WI38 (cell line): ENCODE results near the gene TEX11.
"Not testable (repeated sequence)": the region's sequence is repeated elsewhere in the genome, so short reads cannot be mapped to it uniquely, and the experiment has no call there.

Experiments
- H3K4me3 ChIP-seq: 2 replicates; pipeline ENCODE4 v1.5.1; 2011; ENCODE audit warnings: low read depth, mild to moderate bottlenecking, control low read depth, low read length
- TF ChIP-seq, protein P1 (sequence below): IDR thresholded peaks from 2 replicates; pipeline ENCODE4 v1.5.1; 2012; ENCODE audit warnings: low read depth, mild to moderate bottlenecking, control low read depth, low read length

Gene TEX11

DNA sequence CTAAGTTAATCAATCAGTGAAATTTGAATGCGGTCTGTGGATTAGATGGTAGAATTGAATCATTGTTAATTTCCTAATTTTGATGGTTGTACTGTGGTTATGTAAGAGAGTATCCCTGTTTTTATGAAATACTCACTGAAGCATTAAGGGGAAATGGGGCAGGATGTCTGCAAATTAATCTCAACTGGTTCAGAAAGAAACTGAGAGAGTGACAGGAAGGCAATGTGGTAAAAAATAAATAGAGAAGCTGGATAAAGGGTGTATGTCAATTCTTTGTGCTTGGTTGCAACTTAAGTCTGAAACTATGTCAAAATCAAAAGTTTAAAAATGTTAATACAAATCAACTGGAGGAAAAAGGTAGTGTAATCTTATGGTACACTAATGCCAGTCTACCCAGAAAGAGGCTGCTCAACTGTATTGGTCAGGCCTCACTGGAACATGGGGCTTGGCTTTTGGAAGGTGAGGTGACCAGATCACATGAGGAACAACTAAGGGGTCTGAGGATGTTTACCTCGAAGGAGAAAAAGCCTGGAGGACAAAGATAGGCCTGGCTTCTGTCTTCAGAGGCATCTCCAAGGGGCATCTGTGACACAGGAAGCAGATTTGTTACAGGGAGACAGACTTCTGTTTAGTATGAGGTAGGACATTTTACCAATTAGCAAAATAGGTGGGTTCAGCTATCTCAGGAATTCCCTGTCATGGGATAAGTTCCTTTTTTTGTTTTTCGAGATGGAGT lies 380.7 kb downstream of the TEX11 start:
- no peak overlapping the region for H3K4me3 ChIP-seq
- TF ChIP-seq, protein P1, sequence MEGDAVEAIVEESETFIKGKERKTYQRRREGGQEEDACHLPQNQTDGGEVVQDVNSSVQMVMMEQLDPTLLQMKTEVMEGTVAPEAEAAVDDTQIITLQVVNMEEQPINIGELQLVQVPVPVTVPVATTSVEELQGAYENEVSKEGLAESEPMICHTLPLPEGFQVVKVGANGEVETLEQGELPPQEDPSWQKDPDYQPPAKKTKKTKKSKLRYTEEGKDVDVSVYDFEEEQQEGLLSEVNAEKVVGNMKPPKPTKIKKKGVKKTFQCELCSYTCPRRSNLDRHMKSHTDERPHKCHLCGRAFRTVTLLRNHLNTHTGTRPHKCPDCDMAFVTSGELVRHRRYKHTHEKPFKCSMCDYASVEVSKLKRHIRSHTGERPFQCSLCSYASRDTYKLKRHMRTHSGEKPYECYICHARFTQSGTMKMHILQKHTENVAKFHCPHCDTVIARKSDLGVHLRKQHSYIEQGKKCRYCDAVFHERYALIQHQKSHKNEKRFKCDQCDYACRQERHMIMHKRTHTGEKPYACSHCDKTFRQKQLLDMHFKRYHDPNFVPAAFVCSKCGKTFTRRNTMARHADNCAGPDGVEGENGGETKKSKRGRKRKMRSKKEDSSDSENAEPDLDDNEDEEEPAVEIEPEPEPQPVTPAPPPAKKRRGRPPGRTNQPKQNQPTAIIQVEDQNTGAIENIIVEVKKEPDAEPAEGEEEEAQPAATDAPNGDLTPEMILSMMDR: no peak

- no peak overlapping the region for H3K4me3 ChIP-seq
- TF ChIP-seq, protein P1: no peak
These were observed 381.5 kb downstream of the TEX11 start for GRCh38 chrX:70527053-70527452.

- TF ChIP-seq, protein P1: no peak
- no peak overlapping the region for H3K4me3 ChIP-seq
These were observed 382.8 kb downstream of the TEX11 start for GRCh38 chrX:70525733-70526132.

GRCh38 chrX:70515692-70516091 lies 392.8 kb downstream of the TEX11 start:
- not testable (repeated sequence) for H3K4me3 ChIP-seq

GRCh38 chrX:70515270-70515669 lies 393.2 kb downstream of the TEX11 start:
- not testable (repeated sequence) for H3K4me3 ChIP-seq

DNA sequence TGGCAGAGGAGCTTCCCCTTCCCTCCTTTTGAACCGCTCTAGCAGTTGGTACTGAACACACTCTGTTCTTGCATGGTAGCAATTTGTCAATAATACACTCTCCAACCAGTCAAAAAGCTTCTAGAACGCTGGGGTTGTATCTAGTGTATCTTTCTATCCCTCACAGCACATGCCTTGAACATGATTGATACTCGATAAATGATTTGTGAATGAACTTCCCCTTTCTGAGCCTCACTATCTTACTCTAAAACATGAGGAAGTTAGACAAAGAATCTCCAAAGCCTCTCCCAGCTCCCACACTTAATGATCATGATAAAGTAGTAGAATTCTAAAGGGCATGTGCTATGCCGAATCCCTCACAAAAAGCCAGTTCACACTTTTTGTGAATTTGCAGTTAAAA lies 399.4 kb downstream of the TEX11 start:
- TF ChIP-seq, protein P1: no peak

DNA sequence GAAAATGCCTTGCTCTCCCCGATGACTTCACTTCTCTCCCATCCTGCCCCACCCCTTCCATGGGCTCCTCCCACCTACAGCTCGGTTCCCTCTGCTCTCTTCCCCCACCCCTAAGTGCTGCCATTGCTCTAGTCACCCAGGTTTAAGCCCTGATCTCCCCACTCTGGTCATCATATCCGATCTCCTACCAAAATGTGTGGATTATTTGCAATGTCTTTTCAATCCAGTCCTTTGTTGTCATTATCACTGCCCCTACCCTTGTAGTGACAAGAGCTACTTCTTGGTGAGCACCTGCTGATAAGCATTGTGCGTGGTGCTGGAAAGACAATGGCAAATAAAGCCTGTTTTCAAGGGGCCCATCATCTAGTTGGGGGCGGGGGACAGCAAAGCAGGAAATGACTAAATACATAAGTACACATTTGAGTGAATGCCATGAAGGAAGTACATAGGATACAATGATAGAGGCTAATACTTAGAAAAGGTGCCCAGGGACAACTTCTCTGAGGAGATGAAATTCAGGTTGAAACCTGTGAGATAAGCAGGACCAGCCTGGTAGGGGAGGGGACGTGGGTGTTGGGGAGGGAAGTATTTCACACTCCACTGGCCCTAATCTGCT lies 400.1 kb downstream of the TEX11 start:
- no peak overlapping the region for H3K4me3 ChIP-seq
- TF ChIP-seq, protein P1: no peak

More for the DNA sequence above, 399.4 kb downstream of the TEX11 start:
- no peak overlapping the region for H3K4me3 ChIP-seq

DNA sequence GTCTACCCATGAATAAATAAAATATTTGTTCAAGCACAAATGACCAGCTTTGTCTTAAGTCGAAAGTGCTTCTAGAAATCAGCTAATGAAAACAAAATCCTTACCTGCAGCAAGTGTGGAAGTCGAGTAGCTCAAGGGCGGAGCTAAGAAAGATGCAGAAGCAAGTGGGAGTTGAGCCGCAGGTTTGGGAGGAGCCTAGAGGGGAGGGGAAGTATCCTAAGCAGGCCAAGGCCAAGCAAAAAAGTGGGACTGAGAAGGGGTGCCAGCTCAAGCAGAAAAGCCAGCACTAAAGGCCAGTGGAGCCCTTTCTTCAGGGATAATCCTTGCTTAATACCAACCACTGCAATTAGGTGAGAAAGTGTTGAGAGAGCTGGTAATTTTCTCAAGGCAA lies 403.1 kb downstream of the TEX11 start:
- no peak overlapping the region for H3K4me3 ChIP-seq
- TF ChIP-seq, protein P1: no peak
